ENCODE measurements around the gene FAR2. TPM values are rescaled to one million over a fixed set of nuclear protein-coding genes. Genes with fewer than 3 reads are reported as not detected.

Gene FAR2
- total and polyA plus RNA-seq, 12 donors = 1.4 to 6.7 (median 2.6) TPM

DNA sequence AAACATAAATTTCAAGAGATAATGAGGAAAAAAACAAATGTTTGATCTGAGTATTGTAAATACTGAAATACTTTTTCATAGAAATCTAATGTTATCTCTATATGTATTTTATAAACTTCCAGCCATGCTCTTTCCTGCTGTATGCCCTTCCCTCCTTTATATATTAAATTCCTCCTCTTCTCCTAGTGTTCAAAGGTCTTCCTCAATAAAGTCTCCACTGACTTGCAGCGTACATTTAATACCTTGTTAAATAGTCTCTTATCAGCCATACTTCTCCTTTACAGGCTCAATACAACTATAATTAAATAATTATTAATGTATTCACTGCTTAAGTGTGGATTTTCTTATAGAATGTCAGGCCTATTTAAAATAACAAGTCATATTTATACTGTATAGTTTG is 205.9 kb downstream of the FAR2 start:
- H3K4me3 ChIP-seq = no peak overlapping the region
- 92 to 97% methylated on average over 1 of the region's 1 CpG for WGBS, 2 donors
- no peaks in the 10 kb centered on the region for H3K9me3 ChIP-seq
- TF ChIP-seq, protein P1, sequence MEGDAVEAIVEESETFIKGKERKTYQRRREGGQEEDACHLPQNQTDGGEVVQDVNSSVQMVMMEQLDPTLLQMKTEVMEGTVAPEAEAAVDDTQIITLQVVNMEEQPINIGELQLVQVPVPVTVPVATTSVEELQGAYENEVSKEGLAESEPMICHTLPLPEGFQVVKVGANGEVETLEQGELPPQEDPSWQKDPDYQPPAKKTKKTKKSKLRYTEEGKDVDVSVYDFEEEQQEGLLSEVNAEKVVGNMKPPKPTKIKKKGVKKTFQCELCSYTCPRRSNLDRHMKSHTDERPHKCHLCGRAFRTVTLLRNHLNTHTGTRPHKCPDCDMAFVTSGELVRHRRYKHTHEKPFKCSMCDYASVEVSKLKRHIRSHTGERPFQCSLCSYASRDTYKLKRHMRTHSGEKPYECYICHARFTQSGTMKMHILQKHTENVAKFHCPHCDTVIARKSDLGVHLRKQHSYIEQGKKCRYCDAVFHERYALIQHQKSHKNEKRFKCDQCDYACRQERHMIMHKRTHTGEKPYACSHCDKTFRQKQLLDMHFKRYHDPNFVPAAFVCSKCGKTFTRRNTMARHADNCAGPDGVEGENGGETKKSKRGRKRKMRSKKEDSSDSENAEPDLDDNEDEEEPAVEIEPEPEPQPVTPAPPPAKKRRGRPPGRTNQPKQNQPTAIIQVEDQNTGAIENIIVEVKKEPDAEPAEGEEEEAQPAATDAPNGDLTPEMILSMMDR (IDR thresholded peaks at IDR 0.05) = no peak
- no peaks in the 10 kb centered on the region for H3K27me3 ChIP-seq
- DNase-seq = no peak
- ATAC-seq = no peak
- intact Hi-C loops (cut with DNase I) = no loop called here
- H3K4me1 ChIP-seq = peaks cover 0 to 3% (median 0%) of the 10 kb centered on the region in 9 donors
- H3K36me3 ChIP-seq = peaks cover 0 to 90% (median 20%) of the 10 kb centered on the region in 9 donors
- H3K27ac ChIP-seq = no peak overlapping the region

DNA sequence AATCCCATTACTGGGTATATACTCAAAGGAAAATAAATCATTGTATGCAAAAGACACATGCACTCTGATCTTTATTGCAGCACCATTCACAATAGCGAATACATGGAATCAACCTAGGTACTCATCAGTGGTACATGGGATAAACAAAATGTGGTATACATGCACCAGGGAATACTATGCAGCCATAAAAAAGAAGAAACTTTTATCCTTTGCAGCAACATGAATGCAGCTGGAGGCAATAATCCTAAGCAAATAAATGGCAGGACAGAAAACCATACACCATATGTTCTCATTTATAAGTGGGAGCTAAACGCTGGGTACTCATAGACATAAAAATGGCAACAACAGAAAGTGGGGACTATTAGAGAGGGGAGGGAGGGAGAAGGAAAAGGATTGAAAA is 216.0 kb downstream of the FAR2 start:
- Histone ChIP-seq H3K4me3 (no peak overlapping the region), H3K9me3 (peaks cover 0 to 6% (median 0%) of the 10 kb centered on the region in 11 donors), H3K27me3 (no peaks in the 10 kb centered on the region), H3K27ac (no peak overlapping the region), H3K36me3 (peaks cover 0 to 95% (median 20%) of the 10 kb centered on the region in 9 donors), H3K4me1 (no peaks in the 10 kb centered on the region)
- ATAC-seq (no peak), DNase-seq (no peak)
- intact Hi-C loops (cut with DNase I) = loop anchor here in 1 of 10 donors (2.0 kb wide), 1 partner anchor 24 kb away; no protein-coding TSS in a partner anchor
- WGBS, 2 donors = 97 to 99% methylated on average over 2 of the region's 2 CpGs
- TF ChIP-seq, protein P1 (IDR thresholded peaks at IDR 0.05) = no peak

DNA sequence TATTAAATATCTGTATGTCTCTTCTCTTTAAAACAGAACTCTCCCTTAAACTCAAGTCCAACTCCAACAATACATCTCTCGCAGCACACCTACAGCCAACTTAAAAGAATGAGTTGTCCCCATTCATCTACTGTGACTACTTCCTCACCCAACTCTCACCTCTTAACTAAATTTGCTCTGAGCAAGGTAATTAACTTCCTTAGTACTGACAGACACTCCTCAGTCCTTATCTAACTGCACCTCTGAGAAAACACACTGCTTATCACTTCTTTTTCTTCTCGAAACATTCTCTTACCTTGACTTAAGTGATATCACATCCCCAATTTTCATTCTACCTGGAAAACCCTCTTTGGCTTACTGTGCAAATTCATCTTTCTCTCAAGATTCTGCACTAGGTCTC is 224.9 kb downstream of the FAR2 start:
- Histone ChIP-seq H3K4me3 (no peak overlapping the region), H3K4me1 (peaks cover 0 to 7% (median 2%) of the 10 kb centered on the region in 9 donors), H3K27me3 (no peaks in the 10 kb centered on the region), H3K27ac (no peak overlapping the region), H3K36me3 (peaks cover 0 to 40% (median 7%) of the 10 kb centered on the region in 9 donors), H3K9me3 (no peaks in the 10 kb centered on the region)
- ATAC-seq (no peak), DNase-seq (no peak)
- intact Hi-C loops (cut with DNase I) = no loop called here
- TF ChIP-seq, protein P1 (IDR thresholded peaks at IDR 0.05) = no peak
- WGBS, 2 donors = 94 to 96% methylated on average over 2 of the region's 2 CpGs

DNA sequence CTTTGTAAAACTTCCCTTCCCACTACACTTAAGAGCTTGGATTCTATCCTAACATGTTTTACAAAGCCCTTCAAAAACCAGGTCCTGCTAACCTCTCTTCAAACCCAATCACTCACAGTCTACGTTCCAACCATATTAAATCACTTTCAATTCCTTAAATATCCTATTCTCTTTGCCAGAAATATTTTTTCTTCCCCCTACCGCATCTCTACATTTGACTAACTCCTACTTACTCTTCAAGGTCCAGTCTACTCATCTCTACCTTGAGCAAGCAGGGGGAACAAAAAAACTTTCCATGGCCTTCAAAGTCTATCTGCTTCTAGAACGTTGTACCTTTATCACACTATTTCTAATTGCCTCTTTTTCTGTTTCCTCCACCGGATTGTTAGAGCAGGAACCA is 225.8 kb downstream of the FAR2 start:
- peaks cover 0 to 31% (median 4%) of the 10 kb centered on the region in 9 donors for H3K36me3 ChIP-seq
- H3K4me1 ChIP-seq = peaks cover 0 to 16% (median 11%) of the 10 kb centered on the region in 9 donors
- ATAC-seq (no peak), DNase-seq (no peak)
- TF ChIP-seq, protein P1 (IDR thresholded peaks at IDR 0.05) = no peak
- no peak overlapping the region for H3K27ac ChIP-seq
- intact Hi-C loops (cut with DNase I) = no loop called here
- H3K4me3 ChIP-seq = no peak overlapping the region
- 79 to 83% methylated on average over 4 of the region's 4 CpGs for WGBS, 2 donors
- no peaks in the 10 kb centered on the region for H3K27me3 ChIP-seq
- H3K9me3 ChIP-seq = no peaks in the 10 kb centered on the region
